ENCODE results near the gene OGDH.

DNA sequence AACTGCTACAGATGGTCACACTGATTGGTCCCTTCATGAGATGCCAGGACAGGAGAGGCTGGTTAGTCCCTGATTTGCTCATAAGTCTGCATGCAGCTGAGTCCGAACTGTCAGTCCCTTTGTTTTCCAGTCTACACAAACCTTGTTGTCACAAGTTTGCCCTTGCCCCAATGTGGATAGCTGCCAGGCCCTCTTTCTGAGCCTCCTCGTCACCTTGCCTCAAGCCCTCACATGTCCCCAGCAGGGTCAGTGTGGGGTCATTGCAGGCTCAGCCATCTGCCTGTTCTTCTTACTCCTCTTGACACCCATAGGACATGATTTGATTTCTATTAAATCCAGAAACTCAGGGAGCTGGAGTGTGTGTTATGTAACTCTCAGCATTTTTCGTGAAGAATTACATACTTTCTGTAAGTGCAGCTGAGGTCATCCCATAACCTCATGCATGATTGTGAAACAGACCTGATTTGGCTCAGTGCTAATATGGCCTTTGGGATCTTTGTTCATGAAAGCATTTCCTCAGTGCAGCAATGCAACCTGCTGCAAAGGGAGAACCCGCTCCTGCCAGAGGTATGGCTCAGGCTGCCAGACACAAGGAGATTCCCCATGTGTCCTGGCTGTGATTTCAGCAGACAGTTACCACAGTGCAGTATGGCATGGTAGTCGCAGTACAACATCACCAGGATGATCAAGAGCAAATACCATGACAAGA, 72.2 kb downstream of the OGDH start:
- TF ChIP-seq, protein P1, sequence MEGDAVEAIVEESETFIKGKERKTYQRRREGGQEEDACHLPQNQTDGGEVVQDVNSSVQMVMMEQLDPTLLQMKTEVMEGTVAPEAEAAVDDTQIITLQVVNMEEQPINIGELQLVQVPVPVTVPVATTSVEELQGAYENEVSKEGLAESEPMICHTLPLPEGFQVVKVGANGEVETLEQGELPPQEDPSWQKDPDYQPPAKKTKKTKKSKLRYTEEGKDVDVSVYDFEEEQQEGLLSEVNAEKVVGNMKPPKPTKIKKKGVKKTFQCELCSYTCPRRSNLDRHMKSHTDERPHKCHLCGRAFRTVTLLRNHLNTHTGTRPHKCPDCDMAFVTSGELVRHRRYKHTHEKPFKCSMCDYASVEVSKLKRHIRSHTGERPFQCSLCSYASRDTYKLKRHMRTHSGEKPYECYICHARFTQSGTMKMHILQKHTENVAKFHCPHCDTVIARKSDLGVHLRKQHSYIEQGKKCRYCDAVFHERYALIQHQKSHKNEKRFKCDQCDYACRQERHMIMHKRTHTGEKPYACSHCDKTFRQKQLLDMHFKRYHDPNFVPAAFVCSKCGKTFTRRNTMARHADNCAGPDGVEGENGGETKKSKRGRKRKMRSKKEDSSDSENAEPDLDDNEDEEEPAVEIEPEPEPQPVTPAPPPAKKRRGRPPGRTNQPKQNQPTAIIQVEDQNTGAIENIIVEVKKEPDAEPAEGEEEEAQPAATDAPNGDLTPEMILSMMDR (IDR thresholded peaks at IDR 0.05), result no peak
- TF ChIP-seq POLR2A (IDR thresholded peaks at IDR 0.05) (no peak), POLR2AphosphoS5 (IDR thresholded peaks at IDR 0.05) (peak in 1 of 3 donors; percentile 22)

All from suprapubic skin (tissue), 4 donors.